Urinary bladder (tissue), 4 donors: ENCODE data around the gene SLCO1B3. TPM values are rescaled to one million over a fixed set of nuclear protein-coding genes. Genes with fewer than 3 reads are reported as not detected.
"Not testable (repeated sequence)": the region's sequence is repeated elsewhere in the genome, so short reads cannot be mapped to it uniquely, and the experiment has no call there.

Source experiments
- DNase-seq: peaks from one replicate; pipeline ENCODE4 v3.0.0-alpha.2; 2015; ENCODE audit errors: extremely low spot score
- H3K27ac ChIP-seq: one replicate; pipeline ENCODE4 v1.5.1; 2013; ENCODE audit warnings: low read depth, mild to moderate bottlenecking, moderate library complexity
- H3K36me3 ChIP-seq: one replicate; pipeline ENCODE4 v1.6.1; 2013; ENCODE audit warnings: mild to moderate bottlenecking, moderate library complexity; ENCODE audit not compliant: insufficient read depth
- H3K4me1 ChIP-seq: one replicate; pipeline ENCODE4 v1.6.1; 2013; ENCODE audit warnings: mild to moderate bottlenecking, moderate library complexity; ENCODE audit not compliant: insufficient read depth
- H3K4me3 ChIP-seq: one replicate; pipeline ENCODE4 v1.5.1; 2013; ENCODE audit warnings: low read depth, low read length
- WGBS: extraction: QIAGEN DNeasy Blood & Tissue Kit; methylation state at CpG from one replicate; pipeline ENCODE4 v1.1.7; 2013; 5-methylcytosine and 5-hydroxymethylcytosine counted together
- polyA plus RNA-seq: library from polyadenylated mRNA; stranded (reverse); fragments of 200-250 nt; gene quantifications from one replicate; pipeline ENCODE4 v1.2.3, GENCODE V29; 2013
- total RNA-seq: library from RNA; depleted of rRNA; stranded (reverse); fragments of >200 nt; gene quantifications from one replicate; pipeline ENCODE4 v1.2.3, GENCODE V29; 2014
- donor health status: healthy with polysubstance abuse.
- donor health status: healthy.

SLCO1B3 gene, protein sequence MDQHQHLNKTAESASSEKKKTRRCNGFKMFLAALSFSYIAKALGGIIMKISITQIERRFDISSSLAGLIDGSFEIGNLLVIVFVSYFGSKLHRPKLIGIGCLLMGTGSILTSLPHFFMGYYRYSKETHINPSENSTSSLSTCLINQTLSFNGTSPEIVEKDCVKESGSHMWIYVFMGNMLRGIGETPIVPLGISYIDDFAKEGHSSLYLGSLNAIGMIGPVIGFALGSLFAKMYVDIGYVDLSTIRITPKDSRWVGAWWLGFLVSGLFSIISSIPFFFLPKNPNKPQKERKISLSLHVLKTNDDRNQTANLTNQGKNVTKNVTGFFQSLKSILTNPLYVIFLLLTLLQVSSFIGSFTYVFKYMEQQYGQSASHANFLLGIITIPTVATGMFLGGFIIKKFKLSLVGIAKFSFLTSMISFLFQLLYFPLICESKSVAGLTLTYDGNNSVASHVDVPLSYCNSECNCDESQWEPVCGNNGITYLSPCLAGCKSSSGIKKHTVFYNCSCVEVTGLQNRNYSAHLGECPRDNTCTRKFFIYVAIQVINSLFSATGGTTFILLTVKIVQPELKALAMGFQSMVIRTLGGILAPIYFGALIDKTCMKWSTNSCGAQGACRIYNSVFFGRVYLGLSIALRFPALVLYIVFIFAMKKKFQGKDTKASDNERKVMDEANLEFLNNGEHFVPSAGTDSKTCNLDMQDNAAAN
- not detected for total RNA-seq
- not detected for polyA plus RNA-seq

DNA sequence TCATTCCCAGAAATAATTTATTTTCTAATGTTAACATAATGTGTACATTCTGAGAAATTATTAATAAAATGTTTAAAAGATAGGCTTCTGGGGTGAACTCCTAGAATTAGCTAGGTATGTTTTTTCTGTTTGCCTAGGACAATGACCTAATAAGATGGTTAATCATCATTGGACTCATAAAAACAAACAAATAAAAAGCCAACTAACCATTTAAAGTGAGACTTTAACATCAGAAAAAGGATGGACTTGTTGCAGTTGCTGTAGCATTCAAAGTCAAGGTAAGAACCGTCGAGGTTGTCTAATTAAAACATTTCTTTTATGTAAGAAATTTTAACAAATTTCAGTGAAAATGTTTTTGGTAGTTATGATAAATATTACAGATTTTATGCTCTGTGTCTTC lies at the start of gene SLCO1B3:
TSS of gene SLCO1B3 (plus strand) at position 219 of the 400 bp plus-strand sequence. CDS start 5,034 bp downstream, outside the sequence.
- DNase-seq, result no peak
- no peaks in the 10 kb centered on the region for H3K4me1 ChIP-seq
- no peaks in the 10 kb centered on the region for H3K36me3 ChIP-seq
- no peak within 1 kb of the TSS for H3K4me3 ChIP-seq
- 92% methylated on average over 2 of the region's 2 CpGs for WGBS
- H3K27ac ChIP-seq, result no peak within 1 kb of the TSS

DNA sequence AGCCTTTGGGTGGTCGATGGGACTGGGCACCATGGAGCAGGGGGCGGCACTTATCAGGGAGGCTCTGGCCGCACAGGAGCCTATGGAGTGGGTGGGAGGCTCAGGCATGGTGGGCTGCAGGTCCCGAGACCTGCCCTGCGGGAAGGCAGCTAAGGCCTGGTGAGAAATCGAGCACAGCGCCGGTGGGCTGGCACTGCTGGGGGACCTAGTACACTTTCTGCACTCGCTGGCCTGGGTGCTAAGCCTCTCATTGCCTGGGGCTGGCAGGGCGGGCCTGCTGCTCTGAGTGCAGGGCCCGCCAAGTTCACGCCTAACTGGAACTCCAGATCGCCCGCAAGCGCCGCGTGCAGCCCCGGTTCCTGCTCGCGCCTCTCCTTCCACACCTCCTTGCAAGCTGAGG lies 33.1 kb upstream of the SLCO1B3 start:
- no peaks in the 10 kb centered on the region for H3K36me3 ChIP-seq
- WGBS, result 88% methylated on average over 20 of the region's 20 CpGs
- no peak for DNase-seq
- H3K27ac ChIP-seq, result no peak overlapping the region
- H3K4me3 ChIP-seq, result no peak overlapping the region
- no peaks in the 10 kb centered on the region for H3K4me1 ChIP-seq

DNA sequence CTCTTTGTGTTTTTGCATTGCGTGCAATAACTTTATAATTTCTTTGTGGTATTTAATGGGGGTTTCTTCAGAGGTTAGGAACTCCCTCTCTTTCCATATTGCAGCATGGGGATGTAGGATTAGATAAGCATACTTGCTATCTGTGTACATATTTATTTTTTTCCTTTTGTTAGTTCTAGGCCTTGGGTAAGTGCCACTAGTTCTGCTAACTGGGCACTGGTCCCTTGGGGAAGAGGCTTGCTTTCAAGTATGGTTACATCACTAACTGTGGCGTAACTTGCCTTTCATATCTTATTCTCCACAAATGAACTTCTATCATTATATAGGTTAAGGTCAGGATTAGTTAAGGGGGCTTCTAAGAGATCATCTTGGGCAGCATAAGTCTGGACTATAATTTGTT lies 31.5 kb upstream of the SLCO1B3 start:
- WGBS, result 87% methylated on average over 2 of the region's 2 CpGs
- H3K36me3 ChIP-seq, result no peaks in the 10 kb centered on the region
- H3K4me3 ChIP-seq, result no peak overlapping the region
- DNase-seq, result no peak
- H3K4me1 ChIP-seq, result no peaks in the 10 kb centered on the region
- no peak overlapping the region for H3K27ac ChIP-seq

DNA sequence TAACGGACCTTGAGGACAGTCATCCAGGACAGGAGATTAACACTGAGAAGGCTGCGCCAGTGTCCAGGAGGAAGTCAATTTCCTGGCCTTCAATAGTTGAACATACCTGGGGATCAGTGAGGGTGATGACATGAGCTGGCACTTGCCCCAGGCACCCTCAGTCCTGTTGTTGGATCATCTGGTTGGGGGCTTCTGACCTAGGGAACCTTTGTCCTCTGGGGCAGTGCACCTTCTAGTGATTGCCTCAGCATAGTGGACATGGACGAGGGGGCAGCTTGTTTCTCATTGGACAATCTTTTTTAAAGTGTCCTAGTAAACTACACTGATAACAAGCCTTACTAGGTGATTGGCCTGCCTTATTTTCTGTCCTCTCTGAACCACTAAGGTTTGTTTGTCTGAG lies 30.5 kb upstream of the SLCO1B3 start:
- not testable (repeated sequence) for H3K36me3 ChIP-seq, H3K4me3 ChIP-seq, DNase-seq, H3K27ac ChIP-seq, H3K4me1 ChIP-seq
- WGBS, result 79% methylated on average over 3 of the region's 3 CpGs

DNA sequence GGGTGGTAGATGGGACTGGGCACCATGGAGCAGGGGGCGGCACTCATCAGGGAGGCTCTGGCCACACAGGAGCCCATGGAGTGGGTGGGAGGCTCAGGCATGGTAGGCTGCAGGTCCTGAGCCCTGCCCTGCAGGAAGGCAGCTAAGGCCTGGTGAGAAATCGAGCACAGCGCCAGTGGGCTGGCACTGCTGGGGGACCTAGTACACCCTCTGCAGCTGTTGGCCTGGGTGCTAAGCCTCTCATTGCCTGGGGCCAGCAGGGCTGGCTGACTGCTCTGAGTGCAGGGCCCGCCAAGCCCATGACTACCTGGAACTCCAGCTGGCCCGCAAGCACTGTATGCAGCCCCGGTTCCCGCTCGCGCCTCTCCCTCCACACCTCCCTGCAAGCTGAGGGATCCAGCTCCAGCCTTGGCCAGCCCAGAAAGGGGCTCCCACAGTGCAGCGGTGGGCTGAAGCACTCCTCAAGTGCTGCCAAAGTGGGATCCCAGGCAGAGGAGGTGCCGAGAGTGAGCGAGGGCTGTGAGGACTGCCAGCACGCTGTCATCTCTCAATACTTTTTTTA lies 26.6 kb upstream of the SLCO1B3 start:
- not testable (repeated sequence) for DNase-seq, H3K36me3 ChIP-seq, H3K4me1 ChIP-seq, H3K4me3 ChIP-seq, H3K27ac ChIP-seq
- 93% methylated on average over 13 of the region's 13 CpGs for WGBS

DNA sequence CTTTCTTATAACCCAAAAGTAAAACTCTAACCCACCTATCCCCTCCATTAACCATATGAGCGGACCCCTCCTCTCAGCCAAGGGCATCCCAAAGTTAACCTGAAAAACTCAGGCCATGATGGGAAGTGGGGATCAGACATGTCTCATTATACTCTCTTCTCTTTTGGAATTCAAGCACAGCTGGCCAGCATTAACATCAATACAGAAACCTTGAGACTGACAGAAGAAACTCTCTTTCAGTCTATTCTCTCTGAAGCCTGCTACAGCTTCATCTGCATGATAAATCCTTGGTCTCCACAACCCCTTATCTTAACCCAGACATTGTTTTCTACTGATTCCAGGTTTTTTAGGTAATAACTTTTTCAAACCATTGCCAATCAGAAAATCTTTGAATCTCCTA lies 17.5 kb upstream of the SLCO1B3 start:
- H3K36me3 ChIP-seq, result no peaks in the 10 kb centered on the region
- 97% methylated on average over 1 of the region's 1 CpG for WGBS

DNA sequence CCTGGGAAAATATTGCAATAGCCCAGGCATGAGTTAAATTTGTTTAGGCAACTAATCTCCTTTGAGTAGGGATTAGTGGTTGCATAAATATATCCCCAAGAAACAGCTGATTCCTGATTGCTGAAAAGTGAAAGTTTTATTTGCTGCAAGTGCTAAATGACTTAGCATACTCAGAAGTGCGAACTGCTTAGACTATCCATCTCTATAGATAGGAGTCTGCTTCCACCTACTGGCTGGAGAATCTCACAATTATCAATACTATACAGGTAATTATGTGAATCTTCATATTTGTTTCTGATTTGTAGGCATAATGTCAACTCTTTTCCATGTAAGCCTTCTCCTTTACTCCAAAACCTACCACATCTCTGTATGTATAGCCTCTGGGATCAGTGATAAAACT lies 12.0 kb upstream of the SLCO1B3 start:
- no peak overlapping the region for H3K4me3 ChIP-seq

More for the DNA sequence above, 17.5 kb upstream of the SLCO1B3 start:
- DNase-seq, result no peak
- Histone ChIP-seq H3K4me1 (no peaks in the 10 kb centered on the region), H3K4me3 (no peak overlapping the region), H3K27ac (no peak overlapping the region)

DNA sequence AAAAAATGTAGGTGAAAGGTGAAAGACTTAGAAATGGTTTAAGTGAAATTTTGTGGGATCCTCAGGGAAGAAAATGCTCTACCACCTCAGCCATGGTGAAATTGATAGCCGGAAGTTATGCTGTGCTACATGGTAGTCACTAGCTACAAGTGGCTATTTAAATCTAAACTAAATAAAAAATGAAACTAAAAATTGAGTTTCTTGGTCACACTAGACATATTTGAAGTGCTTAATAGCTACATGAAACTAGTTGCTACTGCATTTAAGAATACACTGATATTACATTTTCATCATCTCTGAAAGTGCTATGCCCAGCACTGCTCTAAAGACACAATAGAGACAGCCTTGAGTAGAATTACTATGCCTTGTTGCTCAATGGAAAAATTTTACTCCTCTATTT lies 10.3 kb upstream of the SLCO1B3 start:
- no peak overlapping the region for H3K4me3 ChIP-seq
- no peaks in the 10 kb centered on the region for H3K36me3 ChIP-seq
- H3K27ac ChIP-seq, result no peak overlapping the region
- 96% methylated on average over 1 of the region's 1 CpG for WGBS
- H3K4me1 ChIP-seq, result no peaks in the 10 kb centered on the region
- no peak for DNase-seq

More for the DNA sequence above, 12.0 kb upstream of the SLCO1B3 start:
- DNase-seq, result no peak
- no peaks in the 10 kb centered on the region for H3K36me3 ChIP-seq
- WGBS, result 49% methylated on average over 1 of the region's 1 CpG
- H3K4me1 ChIP-seq, result no peaks in the 10 kb centered on the region
- H3K27ac ChIP-seq, result no peak overlapping the region

DNA sequence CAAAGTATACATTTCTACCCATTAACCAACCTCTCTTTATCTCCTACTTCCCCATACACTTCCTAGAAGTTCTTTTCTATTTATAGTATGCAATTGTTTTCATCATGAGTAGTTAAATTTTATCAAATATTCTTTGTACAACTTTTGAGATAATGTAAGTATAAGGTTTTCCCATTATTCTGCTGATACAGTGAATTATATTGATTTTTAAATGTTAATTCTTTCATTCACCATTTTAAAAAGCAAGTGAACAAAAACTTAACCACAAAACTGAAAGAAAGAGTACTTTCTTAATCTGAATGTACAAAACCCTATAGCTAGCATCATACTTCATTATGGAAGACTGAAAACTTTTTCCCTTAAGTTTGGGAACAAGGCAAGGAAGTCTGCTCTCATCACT lies 9.5 kb upstream of the SLCO1B3 start:
- Histone ChIP-seq H3K4me3 (no peak overlapping the region), H3K4me1 (no peaks in the 10 kb centered on the region), H3K27ac (no peak overlapping the region), H3K36me3 (no peaks in the 10 kb centered on the region)
- no peak for DNase-seq

DNA sequence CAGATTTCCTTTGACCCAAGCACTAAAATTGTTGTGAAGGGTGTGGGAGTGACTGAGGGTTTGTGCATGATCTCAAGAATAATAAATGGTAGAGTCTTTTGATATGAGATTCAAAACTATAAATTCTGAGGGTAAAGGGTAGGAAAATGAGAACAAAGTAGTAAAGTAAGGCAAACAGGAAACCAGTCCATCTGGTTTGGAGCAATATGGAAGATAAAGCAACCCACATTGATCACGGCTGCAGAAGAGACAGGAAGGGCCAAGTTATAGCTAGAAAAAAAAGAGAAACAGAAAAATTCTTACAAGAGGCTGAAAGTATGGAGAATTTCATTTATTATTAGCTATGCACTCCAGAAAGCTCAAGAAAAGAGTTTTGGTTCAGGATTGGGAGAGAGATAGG lies 4.6 kb upstream of the SLCO1B3 start:
- 49% methylated on average over 1 of the region's 1 CpG for WGBS
- DNase-seq, result no peak
- H3K4me3 ChIP-seq, result no peak overlapping the region
- no peak overlapping the region for H3K27ac ChIP-seq
- H3K4me1 ChIP-seq, result no peaks in the 10 kb centered on the region
- H3K36me3 ChIP-seq, result no peaks in the 10 kb centered on the region

DNA sequence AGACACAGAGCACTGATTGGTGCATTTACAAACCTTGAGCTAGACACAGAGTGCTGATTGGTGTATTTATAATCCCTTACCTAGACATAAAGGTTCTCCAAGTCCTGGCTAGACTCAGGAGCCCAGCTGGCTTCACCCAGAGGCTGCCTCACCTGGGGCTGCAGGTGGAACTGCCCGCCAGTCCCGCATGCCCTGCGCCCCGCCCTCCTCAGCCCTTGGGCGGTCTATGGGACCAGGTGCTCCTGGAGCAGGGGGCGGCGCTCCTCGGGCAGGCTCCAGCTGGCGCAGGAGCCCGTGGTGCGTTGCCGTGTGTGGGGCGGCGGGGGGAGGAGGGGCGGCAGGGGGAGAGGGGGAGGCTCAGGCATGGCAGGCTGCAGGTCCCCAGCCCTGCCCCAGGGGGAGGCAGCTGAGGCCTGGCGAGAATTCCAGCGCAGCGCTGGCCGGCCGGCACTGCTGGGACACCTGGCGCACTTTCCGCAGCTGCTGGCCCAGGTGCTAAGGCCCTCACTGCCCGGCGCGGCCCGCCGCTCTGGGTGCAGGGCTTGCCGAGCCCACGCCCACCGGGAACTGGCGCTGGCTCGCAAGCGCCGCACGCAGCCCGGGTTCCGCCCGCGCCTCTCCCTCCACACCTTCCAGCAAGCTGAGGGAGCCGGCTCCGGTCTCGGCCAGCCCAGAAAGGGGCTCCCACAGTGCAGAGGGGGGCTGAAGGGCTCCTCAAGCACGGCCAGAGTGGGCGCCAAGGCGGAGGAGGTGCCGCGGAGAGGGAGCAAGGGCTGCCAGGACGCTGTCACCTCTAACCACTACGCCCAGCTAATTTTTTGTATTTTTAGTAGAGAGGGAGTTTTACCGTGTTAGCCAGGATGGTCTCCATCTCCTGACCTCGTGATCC lies 3.1 kb upstream of the SLCO1B3 start:
- DNase-seq, result no peak
- H3K4me1 ChIP-seq, result no peaks in the 10 kb centered on the region
- no peaks in the 10 kb centered on the region for H3K36me3 ChIP-seq
- no peak overlapping the region for H3K4me3 ChIP-seq
- H3K27ac ChIP-seq, result no peak overlapping the region
- WGBS, result 96% methylated on average over 51 of the region's 51 CpGs

DNA sequence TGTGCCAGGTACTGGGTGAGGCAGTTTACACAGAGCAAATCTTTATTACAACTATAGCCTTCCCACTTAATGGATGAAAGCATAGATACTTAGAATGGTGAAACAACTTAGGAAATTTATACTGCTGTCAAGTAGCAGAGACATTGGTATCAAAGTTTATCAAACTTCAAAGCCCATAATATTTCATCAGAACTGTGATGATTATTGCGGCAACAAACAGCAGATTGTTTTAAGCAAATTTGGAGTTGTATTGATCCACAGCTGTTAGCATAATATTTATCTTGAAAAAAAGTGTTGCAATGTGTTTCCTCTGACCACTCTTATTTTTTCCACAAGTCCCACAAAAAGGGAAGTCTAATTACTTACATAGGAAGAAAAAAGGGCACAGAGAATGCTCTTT lies 2.0 kb upstream of the SLCO1B3 start:
- no peaks in the 10 kb centered on the region for H3K4me1 ChIP-seq
- H3K4me3 ChIP-seq, result no peak overlapping the region
- WGBS, result 76% methylated on average over 1 of the region's 1 CpG
- H3K36me3 ChIP-seq, result no peaks in the 10 kb centered on the region
- H3K27ac ChIP-seq, result no peak overlapping the region
- DNase-seq, result no peak

DNA sequence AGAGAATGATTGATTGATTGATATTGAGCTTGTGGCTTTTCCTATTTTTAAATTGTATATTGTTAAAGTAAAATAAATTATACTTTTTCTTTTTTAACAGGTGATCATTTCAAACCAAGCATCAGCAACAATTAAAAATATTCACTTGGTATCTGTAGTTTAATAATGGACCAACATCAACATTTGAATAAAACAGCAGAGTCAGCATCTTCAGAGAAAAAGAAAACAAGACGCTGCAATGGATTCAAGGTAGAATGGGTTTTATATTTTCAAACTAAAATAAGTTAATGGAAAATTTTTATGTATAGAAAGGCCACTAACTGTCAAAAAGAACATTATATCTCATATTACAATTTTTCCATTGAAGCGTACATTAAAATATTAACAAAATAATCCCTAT lies 5.1 kb downstream of the SLCO1B3 start:
- Histone ChIP-seq H3K4me3 (no peak overlapping the region), H3K36me3 (no peaks in the 10 kb centered on the region), H3K27ac (no peak overlapping the region), H3K4me1 (no peaks in the 10 kb centered on the region)
- DNase-seq, result no peak
- WGBS, result 96% methylated on average over 2 of the region's 2 CpGs
